Lower leg skin (tissue), 3 donors: ENCODE results near the gene TMEM95.

ENCODE experiments used
- CTCF ChIP-seq, 3 donors: fragments of 450-650 bp; IDR thresholded peaks; one replicate each; pipeline ENCODE4 v1.5.1; 2016; ENCODE audit warnings: antibody characterized with exemption in 3 of 3, mild to moderate bottlenecking in 3 of 3, moderate library complexity in 2 of 3
- POLR2A ChIP-seq, 2 donors: fragments of 450-650 bp; IDR thresholded peaks; one replicate each; pipeline ENCODE4 v1.6.1; 2016 to 2017; ENCODE audit warnings: antibody characterized with exemption in 2 of 2, mild to moderate bottlenecking in 1 of 2, moderate library complexity in 1 of 2

- TF ChIP-seq CTCF (IDR thresholded peaks at IDR 0.05), result no peak
- TF ChIP-seq POLR2A (IDR thresholded peaks at IDR 0.05), result peak in 1 of 2 donors; percentile 41
Measured at GRCh38 chr17:7307686-7308624, 47.0 kb upstream of the TMEM95 start.
